Neural crest cell (in vitro differentiated cells): ENCODE results near the gene NFE2L1. TPM values are rescaled to one million over a fixed set of nuclear protein-coding genes. Genes with fewer than 3 reads are reported as not detected.

Source experiments
- DNase-seq: peaks from one replicate; pipeline ENCODE4 v3.0.0; 2021; ENCODE audit warnings: low read depth, mixed read lengths, low spot score
- H3K27ac Mint-ChIP-seq: one replicate; pipeline ENCODE4 v1.8.0; 2021; ENCODE audit warnings: mild to moderate bottlenecking, mixed read lengths; ENCODE audit not compliant: unreplicated experiment
- H3K27me3 Mint-ChIP-seq: 2 replicates; pipeline ENCODE4 v1.8.0; 2021; ENCODE audit warnings: low read depth, mild to moderate bottlenecking, mixed read lengths
- H3K36me3 Mint-ChIP-seq: 2 replicates; pipeline ENCODE4 v1.8.0; 2021; ENCODE audit warnings: low read depth, mild to moderate bottlenecking, mixed read lengths
- H3K4me1 Mint-ChIP-seq: 2 replicates; pipeline ENCODE4 v1.8.0; 2021; ENCODE audit warnings: mixed read lengths
- H3K4me3 Mint-ChIP-seq: one replicate; pipeline ENCODE4 v1.8.0; 2021; ENCODE audit warnings: mild to moderate bottlenecking, mixed read lengths
- H3K9me3 Mint-ChIP-seq: 2 replicates; pipeline ENCODE4 v1.8.0; 2021; ENCODE audit warnings: mixed read lengths
- total RNA-seq: library from RNA; stranded (reverse); gene quantifications from 2 replicates; pipeline ENCODE4 v1.2.1, GENCODE V29; 2021
- TF ChIP-seq, protein P1 (sequence below): fragments of 200-600 bp; sonication (generic); conservative IDR thresholded peaks from 2 replicates; pipeline ENCODE4 v1.5.0; 2021; ENCODE audit warnings: antibody characterized with exemption, mild to moderate bottlenecking

NFE2L1 gene
- total RNA-seq, 1 donor from 2014 or later, result 121 TPM

DNA sequence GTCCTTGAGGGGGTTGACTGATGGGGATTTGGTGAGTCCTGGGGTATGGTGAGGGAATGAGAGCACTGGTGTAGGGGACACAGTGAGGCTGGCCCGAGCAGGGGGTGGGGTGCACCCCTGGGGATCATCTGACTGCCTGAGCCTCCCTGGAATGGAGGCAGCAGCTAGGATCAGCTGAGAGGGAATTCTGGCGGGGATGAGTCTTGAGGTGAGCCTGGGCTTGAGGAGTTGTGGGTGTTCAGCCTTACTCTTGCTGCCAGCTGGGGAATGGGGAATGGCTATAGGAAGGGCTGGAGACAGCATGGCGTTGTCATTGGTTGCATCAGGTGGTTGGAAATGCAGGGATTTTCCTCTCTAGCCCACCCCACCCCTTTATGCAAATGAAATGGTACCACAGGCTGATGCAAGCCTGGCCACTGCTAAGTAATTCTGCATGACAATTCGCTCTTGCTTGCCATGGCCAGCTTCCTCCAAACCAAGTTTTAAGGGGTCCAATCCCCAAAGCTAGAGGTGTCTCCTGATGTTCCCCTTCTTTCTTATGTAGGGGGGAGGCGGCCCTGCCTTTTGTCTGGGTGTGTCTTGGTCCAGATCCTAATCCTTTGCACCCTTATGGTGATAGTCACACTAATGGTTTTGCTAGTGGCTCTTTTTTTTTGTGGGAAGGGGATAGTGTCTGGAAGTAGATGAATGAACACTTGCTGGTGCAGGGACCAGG, 7.5 kb downstream of the NFE2L1 start:
- Mint-ChIP-seq H3K27me3 (no peaks in the 10 kb centered on the region), H3K27ac (peak overlapping the region; percentile 94), H3K4me1 (peaks cover 55% of the 10 kb centered on the region), H3K36me3 (peaks cover 15% of the 10 kb centered on the region), H3K9me3 (no peaks in the 10 kb centered on the region), H3K4me3 (peak overlapping the region; percentile 62)
- TF ChIP-seq, protein P1, sequence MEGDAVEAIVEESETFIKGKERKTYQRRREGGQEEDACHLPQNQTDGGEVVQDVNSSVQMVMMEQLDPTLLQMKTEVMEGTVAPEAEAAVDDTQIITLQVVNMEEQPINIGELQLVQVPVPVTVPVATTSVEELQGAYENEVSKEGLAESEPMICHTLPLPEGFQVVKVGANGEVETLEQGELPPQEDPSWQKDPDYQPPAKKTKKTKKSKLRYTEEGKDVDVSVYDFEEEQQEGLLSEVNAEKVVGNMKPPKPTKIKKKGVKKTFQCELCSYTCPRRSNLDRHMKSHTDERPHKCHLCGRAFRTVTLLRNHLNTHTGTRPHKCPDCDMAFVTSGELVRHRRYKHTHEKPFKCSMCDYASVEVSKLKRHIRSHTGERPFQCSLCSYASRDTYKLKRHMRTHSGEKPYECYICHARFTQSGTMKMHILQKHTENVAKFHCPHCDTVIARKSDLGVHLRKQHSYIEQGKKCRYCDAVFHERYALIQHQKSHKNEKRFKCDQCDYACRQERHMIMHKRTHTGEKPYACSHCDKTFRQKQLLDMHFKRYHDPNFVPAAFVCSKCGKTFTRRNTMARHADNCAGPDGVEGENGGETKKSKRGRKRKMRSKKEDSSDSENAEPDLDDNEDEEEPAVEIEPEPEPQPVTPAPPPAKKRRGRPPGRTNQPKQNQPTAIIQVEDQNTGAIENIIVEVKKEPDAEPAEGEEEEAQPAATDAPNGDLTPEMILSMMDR, result no peak
- DNase-seq, result no peak

DNA sequence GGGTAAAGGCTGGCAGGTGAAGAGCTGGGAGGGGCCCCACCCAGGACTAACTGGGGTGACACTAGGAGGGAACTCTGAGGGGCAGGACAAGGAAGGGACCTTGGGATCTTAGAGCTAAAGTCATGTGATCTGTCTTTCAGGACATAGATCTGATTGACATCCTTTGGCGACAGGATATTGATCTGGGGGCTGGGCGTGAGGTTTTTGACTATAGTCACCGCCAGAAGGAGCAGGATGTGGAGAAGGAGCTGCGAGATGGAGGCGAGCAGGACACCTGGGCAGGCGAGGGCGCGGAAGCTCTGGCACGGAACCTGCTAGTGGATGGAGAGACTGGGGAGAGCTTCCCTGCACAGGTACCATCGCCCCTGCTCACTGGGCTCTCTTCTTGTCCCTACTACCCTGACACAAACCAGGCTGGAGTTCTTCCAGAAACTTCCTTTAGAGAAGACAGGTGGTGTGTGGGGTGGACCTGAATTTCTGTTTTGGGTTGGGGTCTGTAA, 8.1 kb downstream of the NFE2L1 start:
- no peaks in the 10 kb centered on the region for H3K9me3 Mint-ChIP-seq
- no peak for DNase-seq
- H3K27me3 Mint-ChIP-seq, result no peaks in the 10 kb centered on the region
- H3K4me3 Mint-ChIP-seq, result peak overlapping the region; percentile 62
- peaks cover 50% of the 10 kb centered on the region for H3K4me1 Mint-ChIP-seq
- H3K36me3 Mint-ChIP-seq, result peaks cover 15% of the 10 kb centered on the region
- TF ChIP-seq, protein P1, result no peak
- peak overlapping the region; percentile 94 for H3K27ac Mint-ChIP-seq

DNA sequence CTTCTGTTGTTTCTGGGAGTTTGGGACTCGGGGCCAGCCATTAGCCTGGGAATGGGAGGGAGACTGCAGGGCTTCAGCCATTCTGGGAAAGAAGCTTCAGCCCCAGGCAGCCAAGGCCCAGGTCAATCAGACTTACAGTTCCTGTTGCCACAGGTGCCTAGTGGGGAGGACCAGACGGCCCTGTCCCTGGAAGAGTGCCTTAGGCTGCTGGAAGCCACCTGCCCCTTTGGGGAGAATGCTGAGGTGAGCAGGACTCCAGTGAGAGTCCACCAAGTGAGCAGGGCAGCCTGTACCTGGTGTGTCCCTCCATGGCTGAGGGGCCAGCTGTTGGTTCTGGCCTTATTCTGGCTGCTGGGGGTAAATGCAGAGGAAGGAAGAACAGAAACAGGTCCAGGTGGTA, 8.7 kb downstream of the NFE2L1 start:
- Mint-ChIP-seq H3K4me3 (no peak overlapping the region), H3K4me1 (peaks cover 44% of the 10 kb centered on the region), H3K36me3 (peaks cover 16% of the 10 kb centered on the region), H3K27ac (no peak overlapping the region), H3K9me3 (no peaks in the 10 kb centered on the region), H3K27me3 (no peaks in the 10 kb centered on the region)
- no peak for DNase-seq
- TF ChIP-seq, protein P1, result no peak

DNA sequence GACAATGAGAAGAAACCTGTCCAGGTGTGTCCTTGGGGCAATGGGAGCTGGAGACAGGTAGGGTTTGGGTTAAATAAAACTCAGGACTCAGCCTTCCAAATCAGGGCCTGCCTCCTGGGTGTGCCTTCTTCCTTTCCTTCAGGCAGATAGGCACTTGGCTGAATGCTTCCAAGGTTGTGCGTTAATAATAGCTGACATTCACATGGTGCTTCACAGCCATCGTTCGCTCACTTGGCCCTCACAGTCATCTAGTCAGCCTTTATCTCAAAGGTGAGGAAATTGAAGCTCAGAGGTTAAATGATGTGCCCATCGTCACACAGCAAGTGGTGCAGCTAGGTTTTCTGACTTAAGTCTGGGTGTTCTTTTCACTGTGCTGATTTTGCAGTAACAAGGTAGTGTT, 9.5 kb downstream of the NFE2L1 start:
- Mint-ChIP-seq H3K36me3 (peaks cover 18% of the 10 kb centered on the region), H3K4me1 (peaks cover 36% of the 10 kb centered on the region), H3K27ac (no peak overlapping the region), H3K27me3 (no peaks in the 10 kb centered on the region), H3K9me3 (no peaks in the 10 kb centered on the region), H3K4me3 (peak overlapping the region; percentile 41)
- TF ChIP-seq, protein P1, result no peak
- no peak for DNase-seq

DNA sequence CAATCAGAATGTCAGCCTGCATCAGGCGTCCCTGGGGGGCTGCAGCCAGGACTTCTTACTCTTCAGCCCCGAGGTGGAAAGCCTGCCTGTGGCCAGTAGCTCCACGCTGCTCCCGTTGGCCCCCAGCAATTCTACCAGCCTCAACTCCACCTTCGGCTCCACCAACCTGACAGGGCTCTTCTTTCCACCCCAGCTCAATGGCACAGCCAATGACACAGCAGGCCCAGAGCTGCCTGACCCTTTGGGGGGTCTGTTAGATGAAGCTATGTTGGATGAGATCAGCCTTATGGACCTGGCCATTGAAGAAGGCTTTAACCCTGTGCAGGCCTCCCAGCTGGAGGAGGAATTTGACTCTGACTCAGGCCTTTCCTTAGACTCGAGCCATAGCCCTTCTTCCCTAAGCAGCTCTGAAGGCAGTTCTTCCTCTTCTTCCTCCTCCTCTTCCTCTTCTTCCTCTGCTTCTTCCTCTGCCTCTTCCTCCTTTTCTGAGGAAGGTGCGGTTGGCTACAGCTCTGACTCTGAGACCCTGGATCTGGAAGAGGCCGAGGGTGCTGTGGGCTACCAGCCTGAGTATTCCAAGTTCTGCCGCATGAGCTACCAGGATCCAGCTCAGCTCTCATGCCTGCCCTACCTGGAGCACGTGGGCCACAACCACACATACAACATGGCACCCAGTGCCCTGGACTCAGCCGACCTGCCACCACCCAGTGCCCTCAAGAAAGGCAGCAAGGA, 10.4 kb downstream of the NFE2L1 start:
- Mint-ChIP-seq H3K4me3 (peak overlapping the region; percentile 41), H3K9me3 (no peaks in the 10 kb centered on the region), H3K27ac (no peak overlapping the region), H3K36me3 (peaks cover 18% of the 10 kb centered on the region), H3K4me1 (peaks cover 27% of the 10 kb centered on the region), H3K27me3 (no peaks in the 10 kb centered on the region)
- TF ChIP-seq, protein P1, result no peak
- no peak for DNase-seq
